Thyroid gland (tissue), 4 donors: Measurements from ENCODE around the gene CBLB. TPM values are rescaled to one million over a fixed set of nuclear protein-coding genes. Genes with fewer than 3 reads are reported as not detected.

Source experiments
- DNase-seq, 2 donors: peaks; one replicate each; pipeline ENCODE4 v3.0.0-alpha.2; 2019
- H3K27ac ChIP-seq, 3 donors: fragments of 200-600 bp; sonication (generic); 1 replicate in 2 of 3; 2 replicates in 1 of 3; pipeline ENCODE4 v1.5.1; 2016 to 2019; ENCODE audit warnings: mild to moderate bottlenecking in 1 of 3, moderate library complexity in 1 of 3
- H3K27me3 ChIP-seq: fragments of 200-600 bp; sonication (generic); one replicate; pipeline ENCODE4 v1.5.1; 2019
- H3K36me3 ChIP-seq, 2 donors: fragments of 200-600 bp; sonication (generic); one replicate each; pipeline ENCODE4 v1.5.1; 2016 to 2019
- H3K4me1 ChIP-seq, 2 donors: fragments of 200-600 bp; sonication (generic); one replicate each; pipeline ENCODE4 v1.5.1; 2017 to 2019
- H3K4me3 ChIP-seq, 3 donors: fragments of 200-600 bp; sonication (generic); replicated peaks in 1 of 3; 1 replicate in 2 of 3; 2 replicates in 1 of 3; pipeline ENCODE4 v1.5.1; 2016; ENCODE audit warnings: mild to moderate bottlenecking in 1 of 3
- H3K9me3 ChIP-seq: fragments of 200-600 bp; sonication (generic); one replicate; pipeline ENCODE4 v1.5.1; 2017
- CTCF ChIP-seq, 6 experiments: fragments of 200-600 bp in 3 of 6; fragments of 450-650 bp in 3 of 6; sonication (generic) in 3 of 6; IDR thresholded peaks; one replicate each; pipeline ENCODE4 v1.5.1; 2016 to 2019; ENCODE audit warnings: antibody characterized with exemption in 6 of 6, mild to moderate bottlenecking in 2 of 6, inconsistent platforms in 1 of 6, moderate library complexity in 1 of 6
- POLR2A ChIP-seq, 2 donors: fragments of 450-650 bp; IDR thresholded peaks; one replicate each; pipeline ENCODE4 v1.6.1; 2017; ENCODE audit warnings: antibody characterized with exemption in 2 of 2, mild to moderate bottlenecking in 2 of 2, moderate library complexity in 1 of 2
- WGBS, 2 donors: methylation state at CpG; one replicate each; pipeline ENCODE4 v1.1.5; 2017; 5-methylcytosine and 5-hydroxymethylcytosine counted together
- intact Hi-C: fragments of 100-400 bp; cut with DNase I; formaldehyde crosslinking; loops from one replicate; pipeline ENCODE4 v1.15.1; 2023
- total RNA-seq, 4 donors: library from RNA; depleted of rRNA; stranded (reverse); fragments of >200 nt; gene quantifications; one replicate each; pipeline ENCODE4 v1.2.3, GENCODE V29; 2016

CBLB gene
- total RNA-seq, 4 donors from 2014 or later, result 61.8 to 119 (median 83.4) TPM

GRCh38 chr3:105857601-105858000, 11.2 kb downstream of the CBLB start:
- intact Hi-C loops, result no loop called here
- TF ChIP-seq POLR2A (IDR thresholded peaks at IDR 0.05), result no peak
- no peak for TF ChIP-seq CTCF (IDR thresholded peaks at IDR 0.05)
- H3K36me3 ChIP-seq, result peaks cover 4 to 8% of the 10 kb centered on the region in 2 donors
- DNase-seq, result no peak
- WGBS, 2 donors, result 96 to 98% methylated on average over 1 of the region's 1 CpG
- H3K9me3 ChIP-seq, result no peaks in the 10 kb centered on the region
- no peak overlapping the region for H3K4me3 ChIP-seq
- H3K4me1 ChIP-seq, result peaks cover 14 to 25% of the 10 kb centered on the region in 2 donors
- no peak overlapping the region for H3K27ac ChIP-seq
- H3K27me3 ChIP-seq, result no peaks in the 10 kb centered on the region

- Histone ChIP-seq H3K27ac (no peak overlapping the region), H3K4me3 (no peak overlapping the region), H3K4me1 (peaks cover 7 to 16% of the 10 kb centered on the region in 2 donors), H3K36me3 (peaks cover 4 to 13% of the 10 kb centered on the region in 2 donors), H3K9me3 (no peaks in the 10 kb centered on the region), H3K27me3 (no peaks in the 10 kb centered on the region)
- TF ChIP-seq POLR2A (IDR thresholded peaks at IDR 0.05) (no peak), CTCF (IDR thresholded peaks at IDR 0.05) (no peak)
- intact Hi-C loops, result no loop called here
- WGBS, 2 donors, result 97% methylated on average over 2 of the region's 2 CpGs
- DNase-seq, result no peak
Measured at GRCh38 chr3:105856605-105857004, 12.2 kb downstream of the CBLB start.

GRCh38 chr3:105853801-105854432, 14.9 kb downstream of the CBLB start:
- WGBS, 2 donors, result 89 to 98% methylated on average over 7 of the region's 7 CpGs
- no peaks in the 10 kb centered on the region for H3K9me3 ChIP-seq
- DNase-seq, result no peak
- H3K27ac ChIP-seq, result no peak overlapping the region
- TF ChIP-seq CTCF (IDR thresholded peaks at IDR 0.05) (no peak), POLR2A (IDR thresholded peaks at IDR 0.05) (no peak)
- no peaks in the 10 kb centered on the region for H3K4me1 ChIP-seq
- no peaks in the 10 kb centered on the region for H3K27me3 ChIP-seq
- intact Hi-C loops, result no loop called here
- H3K4me3 ChIP-seq, result no peak overlapping the region
- peaks cover 4 to 10% of the 10 kb centered on the region in 2 donors for H3K36me3 ChIP-seq

- H3K27me3 ChIP-seq, result no peaks in the 10 kb centered on the region
- H3K9me3 ChIP-seq, result no peaks in the 10 kb centered on the region
- intact Hi-C loops, result no loop called here
- no peak overlapping the region for H3K27ac ChIP-seq
- TF ChIP-seq POLR2A (IDR thresholded peaks at IDR 0.05), result no peak
- TF ChIP-seq CTCF (IDR thresholded peaks at IDR 0.05), result no peak
- no peak for DNase-seq
- no peak overlapping the region for H3K4me3 ChIP-seq
- WGBS, 2 donors, result 98% methylated on average over 1 of the region's 1 CpG
- peaks cover 4 to 8% of the 10 kb centered on the region in 2 donors for H3K36me3 ChIP-seq
- H3K4me1 ChIP-seq, result peaks cover 3 to 9% of the 10 kb centered on the region in 2 donors
Measured at GRCh38 chr3:105851582-105851981, 17.2 kb downstream of the CBLB start.

- intact Hi-C loops, result no loop called here
- 93 to 94% methylated on average over 2 of the region's 2 CpGs for WGBS, 2 donors
Measured at GRCh38 chr3:105851176-105851575, 17.6 kb downstream of the CBLB start.

More at GRCh38 chr3:105851176-105851575, 17.6 kb downstream of the CBLB start:
- TF ChIP-seq POLR2A (IDR thresholded peaks at IDR 0.05) (no peak), CTCF (IDR thresholded peaks at IDR 0.05) (no peak)
- Histone ChIP-seq H3K4me1 (peaks cover 7 to 11% of the 10 kb centered on the region in 2 donors), H3K4me3 (no peak overlapping the region), H3K9me3 (no peaks in the 10 kb centered on the region), H3K36me3 (peaks cover 4 to 8% of the 10 kb centered on the region in 2 donors), H3K27me3 (no peaks in the 10 kb centered on the region), H3K27ac (no peak overlapping the region)
- no peak for DNase-seq
